Endothelial cell (in vitro differentiated cells): Measurements from ENCODE around the gene FBXO42. TPM values are rescaled to one million over a fixed set of nuclear protein-coding genes. Genes with fewer than 3 reads are reported as not detected.
A peak's percentile ranks its signal among the peaks of the same experiment; 100 is the strongest.
"Not testable (repeated sequence)": the region's sequence is repeated elsewhere in the genome, so short reads cannot be mapped to it uniquely, and the experiment has no call there.

Experiments
- DNase-seq: peaks from one replicate; pipeline ENCODE4 v3.0.0; 2021; ENCODE audit warnings: low spot score
- H3K27ac Mint-ChIP-seq: one replicate; pipeline ENCODE4 v1.8.0; 2021; ENCODE audit warnings: mixed read lengths, inconsistent platforms; ENCODE audit not compliant: unreplicated experiment
- H3K27me3 Mint-ChIP-seq: one replicate; pipeline ENCODE4 v1.8.0; 2021; ENCODE audit warnings: mild to moderate bottlenecking, moderate library complexity, mixed read lengths, inconsistent platforms; ENCODE audit not compliant: unreplicated experiment
- H3K36me3 Mint-ChIP-seq: one replicate; pipeline ENCODE4 v1.8.0; 2021; ENCODE audit warnings: mild to moderate bottlenecking, low read depth, mixed read lengths, inconsistent platforms; ENCODE audit not compliant: unreplicated experiment
- H3K4me1 Mint-ChIP-seq: one replicate; pipeline ENCODE4 v1.8.0; 2021; ENCODE audit warnings: mild to moderate bottlenecking, mixed read lengths, inconsistent platforms; ENCODE audit not compliant: unreplicated experiment
- H3K4me3 Mint-ChIP-seq: one replicate; pipeline ENCODE4 v1.8.0; 2021; ENCODE audit warnings: mild to moderate bottlenecking, mixed read lengths, inconsistent platforms; ENCODE audit not compliant: unreplicated experiment
- H3K9me3 Mint-ChIP-seq: one replicate; pipeline ENCODE4 v1.8.0; 2021; ENCODE audit warnings: mixed read lengths, inconsistent platforms; ENCODE audit not compliant: unreplicated experiment
- total RNA-seq: library from RNA; stranded (reverse); fragmentation: NEBNext Ultra II Directional; extraction: Animal tissue kit (Norgen Biotek cat#: 25700); gene quantifications from one replicate; pipeline ENCODE4 v1.2.1, GENCODE V29; 2021; ENCODE audit not compliant: unreplicated experiment
- TF ChIP-seq, protein P1 (sequence below): fragments of 200-600 bp; sonication (generic); IDR thresholded peaks from one replicate; pipeline ENCODE4 v1.5.0; 2021; ENCODE audit warnings: antibody characterized with exemption; ENCODE audit not compliant: unreplicated experiment

FBXO42 gene
- total RNA-seq, 1 donor from 2014 or later, result 17.2 TPM

DNA sequence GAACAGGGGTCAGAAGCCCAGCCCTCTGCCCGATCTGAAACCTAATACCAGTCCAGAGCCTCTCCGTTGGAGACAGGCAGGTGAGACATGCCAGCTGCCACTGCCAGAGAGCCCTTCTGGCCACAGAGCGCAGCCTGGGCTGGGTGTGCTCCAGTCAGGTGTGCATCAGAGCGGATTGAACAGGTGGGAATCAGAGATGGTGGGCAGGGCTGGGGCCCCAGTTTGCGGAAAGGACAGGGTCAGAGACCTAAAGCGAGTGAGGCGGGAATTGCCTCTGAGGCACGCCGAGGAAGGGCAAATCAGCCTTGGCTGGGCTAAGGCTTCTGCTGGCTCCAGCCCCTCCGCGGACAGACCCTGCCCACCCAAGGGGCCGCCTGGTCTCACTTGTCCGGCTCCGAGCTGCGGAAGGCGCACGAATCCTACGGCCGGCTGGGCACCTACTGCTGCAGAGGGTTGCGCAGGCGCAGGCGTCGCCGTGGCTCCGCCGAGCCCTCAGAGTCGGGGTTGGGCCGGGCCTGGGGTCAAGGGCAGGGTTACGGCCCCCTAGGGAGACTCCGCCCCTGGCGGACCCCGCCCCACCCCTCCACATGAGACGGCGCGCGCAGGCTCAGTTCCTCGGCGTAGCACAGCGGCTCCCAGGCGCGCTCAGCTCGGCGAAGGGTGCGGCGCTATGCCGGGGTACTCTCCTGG lies 125.6 kb downstream of the FBXO42 start:
- H3K4me1 Mint-ChIP-seq, result peaks cover 4% of the 10 kb centered on the region
- H3K27ac Mint-ChIP-seq, result no peak overlapping the region
- DNase-seq, result peak; percentile 44
- peak overlapping the region; percentile 67 for H3K4me3 Mint-ChIP-seq
- TF ChIP-seq, protein P1, sequence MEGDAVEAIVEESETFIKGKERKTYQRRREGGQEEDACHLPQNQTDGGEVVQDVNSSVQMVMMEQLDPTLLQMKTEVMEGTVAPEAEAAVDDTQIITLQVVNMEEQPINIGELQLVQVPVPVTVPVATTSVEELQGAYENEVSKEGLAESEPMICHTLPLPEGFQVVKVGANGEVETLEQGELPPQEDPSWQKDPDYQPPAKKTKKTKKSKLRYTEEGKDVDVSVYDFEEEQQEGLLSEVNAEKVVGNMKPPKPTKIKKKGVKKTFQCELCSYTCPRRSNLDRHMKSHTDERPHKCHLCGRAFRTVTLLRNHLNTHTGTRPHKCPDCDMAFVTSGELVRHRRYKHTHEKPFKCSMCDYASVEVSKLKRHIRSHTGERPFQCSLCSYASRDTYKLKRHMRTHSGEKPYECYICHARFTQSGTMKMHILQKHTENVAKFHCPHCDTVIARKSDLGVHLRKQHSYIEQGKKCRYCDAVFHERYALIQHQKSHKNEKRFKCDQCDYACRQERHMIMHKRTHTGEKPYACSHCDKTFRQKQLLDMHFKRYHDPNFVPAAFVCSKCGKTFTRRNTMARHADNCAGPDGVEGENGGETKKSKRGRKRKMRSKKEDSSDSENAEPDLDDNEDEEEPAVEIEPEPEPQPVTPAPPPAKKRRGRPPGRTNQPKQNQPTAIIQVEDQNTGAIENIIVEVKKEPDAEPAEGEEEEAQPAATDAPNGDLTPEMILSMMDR, result no peak
- peaks cover 4% of the 10 kb centered on the region for H3K36me3 Mint-ChIP-seq
- H3K9me3 Mint-ChIP-seq, result no peaks in the 10 kb centered on the region
- H3K27me3 Mint-ChIP-seq, result peaks cover 28% of the 10 kb centered on the region

DNA sequence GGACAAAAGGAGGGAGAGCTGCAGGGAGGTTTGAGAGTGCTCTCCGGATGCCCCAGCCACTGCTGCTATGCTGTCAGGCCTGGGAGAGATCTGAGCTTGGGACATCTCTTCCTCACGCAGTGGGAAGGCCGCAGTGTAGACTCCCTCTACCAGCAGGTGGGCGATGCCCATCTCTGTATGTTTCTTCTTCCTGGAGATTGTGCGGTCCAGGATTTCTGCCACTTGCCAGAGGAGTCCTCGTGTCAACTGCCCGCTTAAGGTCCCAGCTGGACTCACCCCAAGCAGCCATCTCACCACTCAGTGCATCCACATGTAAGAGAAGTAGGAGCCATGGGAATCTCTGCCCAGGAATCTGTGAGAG lies 126.2 kb downstream of the FBXO42 start:
- TF ChIP-seq, protein P1, result no peak
- Mint-ChIP-seq H3K9me3 (no peaks in the 10 kb centered on the region), H3K36me3 (peaks cover 4% of the 10 kb centered on the region), H3K4me1 (peaks cover 4% of the 10 kb centered on the region), H3K4me3 (no peak overlapping the region), H3K27ac (no peak overlapping the region), H3K27me3 (peaks cover 30% of the 10 kb centered on the region)
- DNase-seq, result no peak

DNA sequence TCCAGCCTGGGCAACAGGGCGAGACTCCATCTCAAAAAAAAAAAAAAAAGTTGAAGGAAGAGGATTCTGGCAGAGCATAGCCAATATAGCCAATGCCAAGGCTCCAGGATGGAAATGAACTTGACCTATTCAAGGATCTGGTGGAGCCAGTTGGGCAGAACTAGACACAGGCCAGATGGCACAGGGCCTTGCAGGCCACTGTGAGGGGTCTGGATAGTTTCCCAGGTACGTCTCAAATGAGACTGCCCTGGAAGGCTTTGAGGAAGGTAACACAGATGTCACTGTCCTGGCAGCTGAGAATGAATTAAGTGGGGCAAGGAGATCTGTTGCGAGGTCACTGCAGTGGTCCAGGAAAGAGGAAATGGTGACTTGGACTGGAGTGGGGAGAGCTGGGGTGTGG lies 127.8 kb downstream of the FBXO42 start:
- peaks cover 4% of the 10 kb centered on the region for H3K36me3 Mint-ChIP-seq
- H3K9me3 Mint-ChIP-seq, result no peaks in the 10 kb centered on the region
- TF ChIP-seq, protein P1, result no peak
- H3K27ac Mint-ChIP-seq, result no peak overlapping the region
- no peak for DNase-seq
- peaks cover 4% of the 10 kb centered on the region for H3K4me1 Mint-ChIP-seq
- H3K27me3 Mint-ChIP-seq, result peaks cover 33% of the 10 kb centered on the region
- no peak overlapping the region for H3K4me3 Mint-ChIP-seq

DNA sequence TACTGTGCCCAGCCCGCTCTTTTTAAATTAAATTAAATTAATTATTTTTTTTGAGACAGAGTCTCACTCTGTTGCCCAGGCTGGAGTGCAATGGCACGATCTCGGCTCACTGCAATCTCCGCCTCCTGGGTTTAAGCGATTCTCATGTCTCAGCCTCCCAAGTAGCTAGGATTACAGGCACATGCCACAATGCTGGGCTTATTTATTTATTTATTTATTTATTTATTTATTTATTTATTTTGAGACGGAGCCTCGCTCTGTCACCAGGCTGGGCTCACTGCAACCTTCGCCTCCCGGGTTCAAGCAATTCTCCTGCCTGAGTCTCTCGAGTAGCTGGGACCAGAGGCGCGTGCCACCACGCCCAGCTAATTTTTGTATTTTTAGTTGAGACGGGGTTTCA lies 129.6 kb downstream of the FBXO42 start:
- not testable (repeated sequence) for H3K4me3 Mint-ChIP-seq
- peaks cover 33% of the 10 kb centered on the region for H3K27me3 Mint-ChIP-seq

DNA sequence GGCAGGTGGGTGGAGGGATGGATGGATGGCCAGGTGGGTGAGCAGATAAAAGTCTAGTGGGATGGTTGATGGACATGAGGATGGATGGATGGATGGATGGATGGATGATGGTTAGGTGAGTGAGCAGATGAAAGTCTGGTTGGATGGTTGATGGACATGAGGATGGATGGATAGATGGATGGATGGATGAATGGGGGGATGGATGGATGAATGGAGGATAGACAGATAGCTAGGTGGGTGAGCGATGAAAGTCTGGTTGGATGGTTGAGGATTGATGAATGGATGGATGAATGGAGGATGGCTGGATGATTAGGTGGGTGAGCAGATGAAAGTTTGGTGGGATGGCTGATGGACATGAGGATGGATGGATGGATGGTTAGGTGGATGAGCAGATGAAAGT lies 130.8 kb downstream of the FBXO42 start:
- no peak overlapping the region for H3K4me3 Mint-ChIP-seq
- H3K27ac Mint-ChIP-seq, result no peak overlapping the region
- peaks cover 4% of the 10 kb centered on the region for H3K36me3 Mint-ChIP-seq
- peaks cover 4% of the 10 kb centered on the region for H3K4me1 Mint-ChIP-seq
- H3K27me3 Mint-ChIP-seq, result peaks cover 28% of the 10 kb centered on the region
- TF ChIP-seq, protein P1, result no peak
- no peak for DNase-seq
- no peaks in the 10 kb centered on the region for H3K9me3 Mint-ChIP-seq

More for the DNA sequence above, 129.6 kb downstream of the FBXO42 start:
- not testable (repeated sequence) for H3K4me1 Mint-ChIP-seq, H3K9me3 Mint-ChIP-seq, H3K36me3 Mint-ChIP-seq, DNase-seq, H3K27ac Mint-ChIP-seq
